H9 (cell line): ENCODE results near the gene XRN1. TPM values are rescaled to one million over a fixed set of nuclear protein-coding genes. Genes with fewer than 3 reads are reported as not detected.

Experiments
- DNase-seq: peaks from one replicate; pipeline ENCODE4 v3.0.0-alpha.2; 2017
- H2AFZ ChIP-seq: one replicate; pipeline ENCODE4 v1.6.1; 2013; ENCODE audit warnings: mild to moderate bottlenecking, low read length, control low read depth, moderate library complexity
- H2AK5ac ChIP-seq: 2 replicates; pipeline ENCODE4 v1.6.1; 2013; ENCODE audit warnings: low read length, control low read depth, mixed read lengths; ENCODE audit not compliant: insufficient read length
- H2BK120ac ChIP-seq: one replicate; pipeline ENCODE4 v1.6.1; 2013; ENCODE audit warnings: low read depth, mild to moderate bottlenecking, low read length, control low read depth, inconsistent platforms; ENCODE audit not compliant: poor library complexity, severe bottlenecking
- H2BK12ac ChIP-seq: 2 replicates; pipeline ENCODE4 v1.6.1; 2013; ENCODE audit warnings: low read length, control low read depth, mixed read lengths, low read depth; ENCODE audit not compliant: insufficient read length
- H2BK15ac ChIP-seq: 2 replicates; pipeline ENCODE4 v1.6.1; 2013; ENCODE audit warnings: low read depth, low read length, control low read depth
- H2BK20ac ChIP-seq: one replicate; pipeline ENCODE4 v1.6.1; 2013; ENCODE audit warnings: low read depth, mild to moderate bottlenecking, low read length, control low read depth, inconsistent platforms; ENCODE audit not compliant: poor library complexity, severe bottlenecking
- H2BK5ac ChIP-seq: 2 replicates; pipeline ENCODE4 v1.6.1; 2013; ENCODE audit warnings: low read length, control low read depth, mixed read lengths; ENCODE audit not compliant: insufficient read length
- H3K14ac ChIP-seq: 2 replicates; pipeline ENCODE4 v1.6.1; 2013; ENCODE audit warnings: low read length, control low read depth; ENCODE audit not compliant: insufficient read depth
- H3K18ac ChIP-seq: 2 replicates; pipeline ENCODE4 v1.6.1; 2013; ENCODE audit warnings: low read depth, mild to moderate bottlenecking, mixed read lengths, low read length, control low read depth; ENCODE audit not compliant: insufficient read length
- H3K23ac ChIP-seq: 2 replicates; pipeline ENCODE4 v1.6.1; 2013; ENCODE audit warnings: low read length, control low read depth, mixed read lengths, low read depth; ENCODE audit not compliant: insufficient read length
- H3K23me2 ChIP-seq: 2 replicates; pipeline ENCODE4 v1.6.1; 2013; ENCODE audit warnings: low read depth, mild to moderate bottlenecking, mixed read lengths, low read length, control low read depth; ENCODE audit not compliant: insufficient read length, poor library complexity, severe bottlenecking
- H3K27ac ChIP-seq: 2 replicates; pipeline ENCODE4 v1.5.1; 2013; ENCODE audit warnings: low read length, control low read depth, mixed read lengths, low read depth; ENCODE audit not compliant: insufficient read length
- H3K27me3 ChIP-seq: 2 replicates; pipeline ENCODE4 v1.6.1; 2013; ENCODE audit warnings: low read length, control low read depth, inconsistent platforms; ENCODE audit not compliant: insufficient read depth
- H3K4ac ChIP-seq: 2 replicates; pipeline ENCODE4 v1.6.1; 2013; ENCODE audit warnings: low read depth, mild to moderate bottlenecking, control low read depth, inconsistent platforms, low read length, moderate library complexity
- H3K4me1 ChIP-seq: 2 replicates; pipeline ENCODE4 v1.6.1; 2013; ENCODE audit warnings: low read length, control low read depth, inconsistent platforms; ENCODE audit not compliant: insufficient read depth
- H3K4me2 ChIP-seq: 2 replicates; pipeline ENCODE4 v1.6.1; 2013; ENCODE audit warnings: low read length, control low read depth, mixed read lengths; ENCODE audit not compliant: insufficient read length, insufficient read depth
- H3K56ac ChIP-seq: 2 replicates; pipeline ENCODE4 v1.6.1; 2013; ENCODE audit warnings: low read depth, mild to moderate bottlenecking, mixed read lengths, low read length, control low read depth; ENCODE audit not compliant: insufficient read length
- H3K79me1 ChIP-seq: 2 replicates; pipeline ENCODE4 v1.6.1; 2013; ENCODE audit warnings: low read depth, mild to moderate bottlenecking, moderate library complexity, low read length, control low read depth, inconsistent platforms; ENCODE audit not compliant: insufficient read depth, poor library complexity, severe bottlenecking
- H3K79me2 ChIP-seq: 2 replicates; pipeline ENCODE4 v1.6.1; 2013; ENCODE audit warnings: low read length, control low read depth, inconsistent platforms; ENCODE audit not compliant: insufficient read depth
- H3K9ac ChIP-seq: 2 replicates; pipeline ENCODE4 v1.6.1; 2013; ENCODE audit warnings: low read length, control low read depth, mixed read lengths; ENCODE audit not compliant: insufficient read length; ENCODE audit errors: extremely low read depth
- H3K9me3 ChIP-seq: one replicate; pipeline ENCODE4 v1.6.1; 2013; ENCODE audit warnings: low read depth, low read length, inconsistent platforms; ENCODE audit not compliant: control insufficient read depth
- H3T11ph ChIP-seq: one replicate; pipeline ENCODE4 v1.6.1; 2013; ENCODE audit warnings: mild to moderate bottlenecking, low read length, control low read depth, inconsistent platforms
- H4K20me1 ChIP-seq: one replicate; pipeline ENCODE4 v1.6.1; 2013; ENCODE audit not compliant: control insufficient read depth, insufficient read length, insufficient read depth
- H4K5ac ChIP-seq: 2 replicates; pipeline ENCODE4 v1.6.1; 2013; ENCODE audit warnings: low read depth, mild to moderate bottlenecking, mixed read lengths, low read length, control low read depth; ENCODE audit not compliant: insufficient read length
- H4K8ac ChIP-seq: replicated peaks from 2 replicates; pipeline ENCODE4 v1.6.1; 2013; ENCODE audit warnings: low read length, control low read depth, mixed read lengths, low read depth; ENCODE audit not compliant: insufficient read length
- H4K91ac ChIP-seq: 2 replicates; pipeline ENCODE4 v1.6.1; 2013; ENCODE audit warnings: low read depth, mild to moderate bottlenecking, moderate library complexity, mixed read lengths, low read length, control low read depth; ENCODE audit not compliant: insufficient read length
- H3K27ac Mint-ChIP-seq, 3 experiments: 2 replicates in 2 of 3; 3 replicates in 1 of 3; pipeline ENCODE4 v1.8.0; 2020 to 2021; ENCODE audit warnings: mixed read lengths in 3 of 3, mild to moderate bottlenecking in 1 of 3, moderate library complexity in 1 of 3
- H3K27me3 Mint-ChIP-seq: 2 replicates; pipeline ENCODE4 v1.8.0; 2021; ENCODE audit warnings: low read depth, mild to moderate bottlenecking, moderate library complexity, mixed read lengths
- H3K36me3 Mint-ChIP-seq, 3 experiments: 2 replicates in 2 of 3; 3 replicates in 1 of 3; pipeline ENCODE4 v1.8.0; 2020 to 2021; ENCODE audit warnings: low read depth in 3 of 3, mixed read lengths in 3 of 3; ENCODE audit not compliant: insufficient read depth in 1 of 3
- H3K4me1 Mint-ChIP-seq, 2 experiments: 2 replicates each; pipeline ENCODE4 v1.8.0; 2020; ENCODE audit warnings: mixed read lengths in 2 of 2
- H3K4me3 Mint-ChIP-seq, 2 experiments: 2 replicates in 1 of 2; 3 replicates in 1 of 2; pipeline ENCODE4 v1.8.0; 2020 to 2021; ENCODE audit warnings: mild to moderate bottlenecking in 2 of 2, mixed read lengths in 2 of 2, moderate library complexity in 1 of 2
- H3K9me3 Mint-ChIP-seq, 2 experiments: 2 replicates in 1 of 2; 3 replicates in 1 of 2; pipeline ENCODE4 v1.8.0; 2020; ENCODE audit warnings: mild to moderate bottlenecking in 2 of 2, mixed read lengths in 2 of 2, moderate library complexity in 1 of 2
- WGBS: extraction: QIAGEN DNeasy Blood & Tissue Kit; methylation state at CpG from one replicate; pipeline ENCODE4 v1.1.7; 2013; ENCODE audit warnings: missing lambda C conversion rate, low lambda C conversion rate, mixed read lengths; ENCODE audit not compliant: insufficient read length; ENCODE audit errors: extremely low coverage; 5-methylcytosine and 5-hydroxymethylcytosine counted together
- total RNA-seq: library from RNA; stranded (reverse); gene quantifications from 2 replicates; pipeline ENCODE4 v1.2.1, GENCODE V29; 2021
- TF ChIP-seq, protein P1 (sequence below): fragments of 200-600 bp; sonication (generic); conservative IDR thresholded peaks from 3 replicates; pipeline ENCODE4 v1.8.0; 2021; ENCODE audit warnings: antibody characterized with exemption, mild to moderate bottlenecking

Gene XRN1
- total RNA-seq, 1 experiment from 2014 or later: 15.0 TPM

DNA sequence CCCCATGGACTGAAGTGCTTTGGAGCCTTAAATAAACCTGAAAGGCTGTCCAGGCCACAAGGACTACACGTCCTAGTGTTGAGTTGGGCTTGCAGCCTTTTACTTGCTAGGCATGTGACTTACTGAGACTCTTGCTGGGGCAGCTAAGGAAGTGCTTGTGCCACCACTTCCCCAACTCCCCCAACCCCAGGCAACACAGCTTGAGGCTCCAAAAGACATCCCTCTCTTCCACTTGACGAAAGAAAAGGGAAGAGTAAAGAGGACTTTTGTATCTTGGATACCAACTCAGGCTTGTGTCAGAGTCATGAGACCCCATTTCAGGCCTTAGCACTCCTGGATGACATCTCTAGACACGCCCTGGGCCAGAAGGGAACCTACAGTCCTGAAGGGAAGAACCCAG is 109.8 kb downstream of the XRN1 start:
- Histone ChIP-seq H2BK20ac (no peak overlapping the region), H3K4ac (no peak overlapping the region), H3K9me3 (no peaks in the 10 kb centered on the region), H2BK15ac (no peak overlapping the region), H3K4me2 (no peak overlapping the region), H3K9ac (no peak overlapping the region), H2AFZ (no peak overlapping the region), H2BK120ac (no peak overlapping the region), H2BK5ac (no peak overlapping the region), H4K8ac (no peak overlapping the region), H3K23ac (no peak overlapping the region), H3K4me1 (no peaks in the 10 kb centered on the region), H3K27ac (no peak overlapping the region), H3K79me2 (no peaks in the 10 kb centered on the region), H4K5ac (no peak overlapping the region), H3K56ac (no peak overlapping the region), H3K18ac (no peak overlapping the region), H4K91ac (no peak overlapping the region), H3K23me2 (no peaks in the 10 kb centered on the region), H4K20me1 (no peaks in the 10 kb centered on the region), H3K27me3 (no peaks in the 10 kb centered on the region), H3K14ac (no peak overlapping the region), H3K79me1 (no peaks in the 10 kb centered on the region), H3T11ph (no peak overlapping the region), H2BK12ac (no peak overlapping the region), H2AK5ac (no peak overlapping the region)
- no peaks in the 10 kb centered on the region; a peak in 1 of 5 replicates for H3K9me3 Mint-ChIP-seq
- no CpG with 5 or more reads among the region's 3 CpGs for WGBS
- H3K4me1 Mint-ChIP-seq: no peaks in the 10 kb centered on the region
- H3K4me3 Mint-ChIP-seq: no peak overlapping the region
- DNase-seq: no peak
- TF ChIP-seq, protein P1, sequence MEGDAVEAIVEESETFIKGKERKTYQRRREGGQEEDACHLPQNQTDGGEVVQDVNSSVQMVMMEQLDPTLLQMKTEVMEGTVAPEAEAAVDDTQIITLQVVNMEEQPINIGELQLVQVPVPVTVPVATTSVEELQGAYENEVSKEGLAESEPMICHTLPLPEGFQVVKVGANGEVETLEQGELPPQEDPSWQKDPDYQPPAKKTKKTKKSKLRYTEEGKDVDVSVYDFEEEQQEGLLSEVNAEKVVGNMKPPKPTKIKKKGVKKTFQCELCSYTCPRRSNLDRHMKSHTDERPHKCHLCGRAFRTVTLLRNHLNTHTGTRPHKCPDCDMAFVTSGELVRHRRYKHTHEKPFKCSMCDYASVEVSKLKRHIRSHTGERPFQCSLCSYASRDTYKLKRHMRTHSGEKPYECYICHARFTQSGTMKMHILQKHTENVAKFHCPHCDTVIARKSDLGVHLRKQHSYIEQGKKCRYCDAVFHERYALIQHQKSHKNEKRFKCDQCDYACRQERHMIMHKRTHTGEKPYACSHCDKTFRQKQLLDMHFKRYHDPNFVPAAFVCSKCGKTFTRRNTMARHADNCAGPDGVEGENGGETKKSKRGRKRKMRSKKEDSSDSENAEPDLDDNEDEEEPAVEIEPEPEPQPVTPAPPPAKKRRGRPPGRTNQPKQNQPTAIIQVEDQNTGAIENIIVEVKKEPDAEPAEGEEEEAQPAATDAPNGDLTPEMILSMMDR: no peak
- no peaks in the 10 kb centered on the region for H3K27me3 Mint-ChIP-seq
- peaks cover 8 to 19% (median 10%) of the 10 kb centered on the region in 3 experiments; a peak in 6 of 7 replicates for H3K36me3 Mint-ChIP-seq
- H3K27ac Mint-ChIP-seq: no peak overlapping the region
